Measurements from ENCODE around the gene SFXN1.

- no peak for TF ChIP-seq EZH2phosphoT487 (IDR thresholded peaks at IDR 0.05; ENCODE audit: insufficient read depth, low read depth)
- TF ChIP-seq EZH2 (IDR thresholded peaks at IDR 0.05; ENCODE audit: insufficient read depth, poor library complexity, severe bottlenecking), result no peak
Measured at GRCh38 chr5:175471196-175471595, 7.2 kb upstream of the SFXN1 start.
